ENCODE data around the gene HTR4.
"Not testable (repeated sequence)": the region's sequence is repeated elsewhere in the genome, so short reads cannot be mapped to it uniquely, and the experiment has no call there.

Gene HTR4

DNA sequence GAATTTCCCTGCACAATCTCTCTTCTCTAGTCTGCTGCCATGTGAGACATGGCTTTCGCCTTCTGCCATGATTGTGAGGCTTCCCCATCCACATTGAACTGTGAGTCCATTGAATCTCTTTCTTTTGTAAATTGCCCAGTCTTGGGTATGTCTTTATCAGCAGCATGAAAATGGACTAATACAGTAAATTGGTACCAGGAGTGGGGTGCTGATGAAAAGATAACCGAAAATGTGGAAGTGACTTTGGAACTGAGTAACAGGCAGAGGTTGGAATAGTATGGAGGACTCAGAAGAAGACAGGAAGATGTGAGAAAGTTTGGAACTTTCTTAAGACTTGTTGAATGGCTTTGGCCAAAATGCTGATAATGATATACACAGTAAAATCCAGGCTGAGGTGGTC is 124.9 kb downstream of the HTR4 start:
- H3K27me3 ChIP-seq (ENCODE audit: insufficient read depth, low read length); DNase-seq; H3K9me3 ChIP-seq (ENCODE audit: insufficient read depth, low read depth, low read length); H2AFZ ChIP-seq (ENCODE audit: insufficient read depth, low read length, poor library complexity); H3K4me1 ChIP-seq (ENCODE audit: control insufficient read depth in 1 of 2, insufficient read depth in 2 of 2, low read length in 2 of 2); H4K8ac ChIP-seq (ENCODE audit: low read depth, low read length); H3K4me2 ChIP-seq (ENCODE audit: low read length); H3K14ac ChIP-seq (ENCODE audit: low read length); H2BK5ac ChIP-seq (ENCODE audit: low read depth, low read length, poor library complexity); H4K91ac ChIP-seq (ENCODE audit: low read depth, low read length); H3K27ac ChIP-seq (ENCODE audit: low read depth, low read length); H3K4me3 ChIP-seq (ENCODE audit: low read depth, low read length); H3K4ac ChIP-seq (ENCODE audit: low read depth, low read length); H3K79me2 ChIP-seq (ENCODE audit: control insufficient read depth, insufficient read depth, low read length, poor library complexity); H2AK5ac ChIP-seq (ENCODE audit: low read length); H2BK120ac ChIP-seq (ENCODE audit: insufficient read depth, low read length, poor library complexity); H4K12ac ChIP-seq (ENCODE audit: low read depth, low read length); H2BK12ac ChIP-seq (ENCODE audit: low read length); H3K79me1 ChIP-seq (ENCODE audit: low read length); H3K18ac ChIP-seq (ENCODE audit: low read length); H3K23ac ChIP-seq (ENCODE audit: low read length); H3K9ac ChIP-seq (ENCODE audit: low read length); H3K36me3 ChIP-seq (ENCODE audit: control insufficient read depth in 1 of 2, insufficient read depth in 2 of 2, low read length in 2 of 2): not testable (repeated sequence)
- WGBS (ENCODE audit: extremely low coverage, insufficient coverage, insufficient read length) = no CpG with 5 or more reads among the region's 2 CpGs

DNA sequence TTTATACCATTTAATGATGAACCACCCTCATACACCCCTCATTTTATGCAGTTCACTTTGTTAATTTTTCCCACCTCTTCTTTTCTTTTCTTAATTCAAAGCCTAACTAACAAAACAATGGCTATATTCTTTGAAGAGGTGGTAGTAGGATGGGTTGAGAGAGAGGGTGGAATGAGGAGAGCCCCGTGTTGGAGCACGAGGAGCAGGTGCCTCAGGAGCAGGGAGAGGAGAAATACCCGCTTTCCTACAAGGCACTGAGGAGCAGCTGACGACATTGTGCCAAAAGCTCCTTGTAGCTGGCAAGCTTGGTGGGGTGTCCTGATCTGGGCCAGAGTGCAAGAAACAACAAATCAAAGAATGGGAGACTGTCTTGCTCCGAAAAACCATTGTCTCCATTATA is 129.6 kb downstream of the HTR4 start:
- Histone ChIP-seq H3K79me1 (ENCODE audit: low read length) (no peaks in the 10 kb centered on the region), H3K23ac (ENCODE audit: low read length) (no peak overlapping the region), H4K91ac (ENCODE audit: low read depth, low read length) (no peak overlapping the region), H2BK12ac (ENCODE audit: low read length) (no peak overlapping the region), H3K14ac (ENCODE audit: low read length) (no peak overlapping the region), H3K4me1 (ENCODE audit: control insufficient read depth in 1 of 2, insufficient read depth in 2 of 2, low read length in 2 of 2) (no peaks in the 10 kb centered on the region), H2AFZ (ENCODE audit: insufficient read depth, low read length, poor library complexity) (no peak overlapping the region), H3K4me3 (ENCODE audit: low read depth, low read length) (no peak overlapping the region), H3K9ac (ENCODE audit: low read length) (no peak overlapping the region), H2BK120ac (ENCODE audit: insufficient read depth, low read length, poor library complexity) (no peak overlapping the region), H4K12ac (ENCODE audit: low read depth, low read length) (no peak overlapping the region), H3K18ac (ENCODE audit: low read length) (no peak overlapping the region), H3K4ac (ENCODE audit: low read depth, low read length) (no peak overlapping the region), H3K27me3 (ENCODE audit: insufficient read depth, low read length) (no peaks in the 10 kb centered on the region), H3K36me3 (ENCODE audit: control insufficient read depth in 1 of 2, insufficient read depth in 2 of 2, low read length in 2 of 2) (no peaks in the 10 kb centered on the region), H2AK5ac (ENCODE audit: low read length) (no peak overlapping the region), H3K9me3 (ENCODE audit: insufficient read depth, low read depth, low read length) (peaks cover 4% of the 10 kb centered on the region), H4K8ac (ENCODE audit: low read depth, low read length) (no peak overlapping the region), H3K79me2 (ENCODE audit: control insufficient read depth, insufficient read depth, low read length, poor library complexity) (no peaks in the 10 kb centered on the region), H2BK5ac (ENCODE audit: low read depth, low read length, poor library complexity) (no peak overlapping the region), H3K4me2 (ENCODE audit: low read length) (no peak overlapping the region), H3K27ac (ENCODE audit: low read depth, low read length) (no peak overlapping the region)
- WGBS (ENCODE audit: extremely low coverage, insufficient coverage, insufficient read length) = no CpG with 5 or more reads among the region's 5 CpGs
- DNase-seq = no peak

DNA sequence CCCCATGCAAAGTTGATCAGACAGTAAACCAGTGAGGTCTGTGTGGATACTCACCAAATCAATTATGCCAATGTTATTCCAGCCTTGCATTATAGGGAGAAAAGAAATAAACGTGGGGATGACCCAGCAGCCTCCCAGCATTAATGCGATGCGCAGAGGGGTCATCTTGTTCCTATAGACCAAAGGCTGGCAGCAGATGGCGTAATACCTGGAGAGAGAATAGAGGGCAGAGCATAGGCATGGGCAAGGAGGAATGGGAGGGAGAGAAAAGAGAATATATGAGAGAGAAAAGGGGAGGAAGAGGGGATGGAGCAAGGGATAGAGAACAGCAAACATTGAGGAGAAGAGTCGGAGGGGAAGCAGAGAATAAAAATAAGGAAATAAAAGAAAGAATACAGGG is 131.2 kb downstream of the HTR4 start:
- Histone ChIP-seq H2BK12ac (ENCODE audit: low read length) (no peak overlapping the region), H3K9ac (ENCODE audit: low read length) (no peak overlapping the region), H3K4me3 (ENCODE audit: low read depth, low read length) (no peak overlapping the region), H2BK120ac (ENCODE audit: insufficient read depth, low read length, poor library complexity) (no peak overlapping the region), H3K14ac (ENCODE audit: low read length) (no peak overlapping the region), H3K4me2 (ENCODE audit: low read length) (no peak overlapping the region), H4K8ac (ENCODE audit: low read depth, low read length) (no peak overlapping the region), H4K91ac (ENCODE audit: low read depth, low read length) (no peak overlapping the region), H2BK5ac (ENCODE audit: low read depth, low read length, poor library complexity) (no peak overlapping the region), H2AK5ac (ENCODE audit: low read length) (no peak overlapping the region), H4K12ac (ENCODE audit: low read depth, low read length) (no peak overlapping the region), H3K27ac (ENCODE audit: low read depth, low read length) (no peak overlapping the region), H2AFZ (ENCODE audit: insufficient read depth, low read length, poor library complexity) (no peak overlapping the region), H3K4me1 (ENCODE audit: control insufficient read depth in 1 of 2, insufficient read depth in 2 of 2, low read length in 2 of 2) (no peaks in the 10 kb centered on the region), H3K79me1 (ENCODE audit: low read length) (no peaks in the 10 kb centered on the region), H3K36me3 (ENCODE audit: control insufficient read depth in 1 of 2, insufficient read depth in 2 of 2, low read length in 2 of 2) (no peaks in the 10 kb centered on the region), H3K18ac (ENCODE audit: low read length) (no peak overlapping the region), H3K4ac (ENCODE audit: low read depth, low read length) (no peak overlapping the region), H3K23ac (ENCODE audit: low read length) (no peak overlapping the region), H3K79me2 (ENCODE audit: control insufficient read depth, insufficient read depth, low read length, poor library complexity) (no peaks in the 10 kb centered on the region), H3K27me3 (ENCODE audit: insufficient read depth, low read length) (no peaks in the 10 kb centered on the region), H3K9me3 (ENCODE audit: insufficient read depth, low read depth, low read length) (no peaks in the 10 kb centered on the region)
- no CpG with 5 or more reads among the region's 5 CpGs for WGBS (ENCODE audit: extremely low coverage, insufficient coverage, insufficient read length)
- no peak for DNase-seq

DNA sequence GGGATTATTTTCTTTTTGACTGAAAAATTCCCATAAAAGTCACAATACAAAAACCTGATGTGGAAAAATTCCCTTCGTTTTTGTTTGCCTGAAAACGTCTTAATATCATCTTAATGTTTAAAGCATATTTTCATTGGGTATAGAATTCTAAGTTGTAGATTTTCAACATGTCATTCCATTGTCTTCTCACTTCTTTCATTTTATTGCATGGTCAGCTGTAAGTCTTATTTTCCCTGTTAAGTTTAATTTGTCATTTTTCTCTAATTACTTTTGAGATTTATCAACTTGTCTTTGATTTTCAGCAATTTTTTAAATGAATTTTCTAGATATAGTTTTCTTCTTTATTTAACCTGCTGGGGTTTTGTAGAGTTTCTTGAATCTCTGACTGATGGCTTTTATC is 138.9 kb downstream of the HTR4 start:
- H2AFZ ChIP-seq (ENCODE audit: insufficient read depth, low read length, poor library complexity) = no peak overlapping the region
- H2BK5ac ChIP-seq (ENCODE audit: low read depth, low read length, poor library complexity) = no peak overlapping the region
- no peaks in the 10 kb centered on the region for H3K4me1 ChIP-seq (ENCODE audit: control insufficient read depth in 1 of 2, insufficient read depth in 2 of 2, low read length in 2 of 2)
- H3K4ac ChIP-seq (ENCODE audit: low read depth, low read length) = no peak overlapping the region
- H3K27me3 ChIP-seq (ENCODE audit: insufficient read depth, low read length) = no peaks in the 10 kb centered on the region
- no peaks in the 10 kb centered on the region for H3K9me3 ChIP-seq (ENCODE audit: insufficient read depth, low read depth, low read length)
- no peak overlapping the region for H4K12ac ChIP-seq (ENCODE audit: low read depth, low read length)
- WGBS (ENCODE audit: extremely low coverage, insufficient coverage, insufficient read length) = no CpG with 5 or more reads among the region's 2 CpGs
- H3K27ac ChIP-seq (ENCODE audit: low read depth, low read length) = no peak overlapping the region
- H3K79me1 ChIP-seq (ENCODE audit: low read length) = no peaks in the 10 kb centered on the region
- H4K91ac ChIP-seq (ENCODE audit: low read depth, low read length) = no peak overlapping the region
- H3K18ac ChIP-seq (ENCODE audit: low read length) = no peak overlapping the region
- H3K4me2 ChIP-seq (ENCODE audit: low read length) = no peak overlapping the region
- H3K14ac ChIP-seq (ENCODE audit: low read length) = no peak overlapping the region
- H3K9ac ChIP-seq (ENCODE audit: low read length) = no peak overlapping the region
- H3K23ac ChIP-seq (ENCODE audit: low read length) = no peak overlapping the region
- H3K79me2 ChIP-seq (ENCODE audit: control insufficient read depth, insufficient read depth, low read length, poor library complexity) = no peaks in the 10 kb centered on the region
- no peak overlapping the region for H3K4me3 ChIP-seq (ENCODE audit: low read depth, low read length)
- H2BK120ac ChIP-seq (ENCODE audit: insufficient read depth, low read length, poor library complexity) = no peak overlapping the region
- no peak overlapping the region for H2BK12ac ChIP-seq (ENCODE audit: low read length)
- H3K36me3 ChIP-seq (ENCODE audit: control insufficient read depth in 1 of 2, insufficient read depth in 2 of 2, low read length in 2 of 2) = no peaks in the 10 kb centered on the region
- no peak overlapping the region for H4K8ac ChIP-seq (ENCODE audit: low read depth, low read length)
- no peak for DNase-seq
- H2AK5ac ChIP-seq (ENCODE audit: low read length) = no peak overlapping the region

DNA sequence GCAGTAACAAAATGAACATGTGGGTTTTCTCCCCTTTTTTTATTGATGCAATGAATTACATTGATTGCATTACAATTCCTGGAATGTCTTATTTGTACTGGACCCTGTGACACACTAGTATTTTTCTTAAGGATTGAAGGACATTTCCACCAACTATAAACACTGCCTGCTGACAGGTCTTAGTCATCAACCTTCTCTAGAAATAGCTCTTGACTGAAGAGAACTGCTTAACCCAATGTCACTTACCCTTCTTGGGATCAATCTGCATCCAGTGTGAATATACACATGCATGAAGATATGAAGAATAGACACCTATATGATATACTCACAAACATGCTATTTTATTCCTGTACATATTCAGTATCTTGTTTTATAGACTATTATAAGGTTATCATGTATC is 140.0 kb downstream of the HTR4 start:
- H3K36me3 ChIP-seq (ENCODE audit: control insufficient read depth in 1 of 2, insufficient read depth in 2 of 2, low read length in 2 of 2) = no peaks in the 10 kb centered on the region
- H2AK5ac ChIP-seq (ENCODE audit: low read length) = no peak overlapping the region
- no peak overlapping the region for H3K4me2 ChIP-seq (ENCODE audit: low read length)
- no peak overlapping the region for H3K23ac ChIP-seq (ENCODE audit: low read length)
- no peak overlapping the region for H2BK5ac ChIP-seq (ENCODE audit: low read depth, low read length, poor library complexity)
- no peak overlapping the region for H3K4ac ChIP-seq (ENCODE audit: low read depth, low read length)
- no peak overlapping the region for H2BK120ac ChIP-seq (ENCODE audit: insufficient read depth, low read length, poor library complexity)
- no peaks in the 10 kb centered on the region for H3K79me2 ChIP-seq (ENCODE audit: control insufficient read depth, insufficient read depth, low read length, poor library complexity)
- H4K91ac ChIP-seq (ENCODE audit: low read depth, low read length) = no peak overlapping the region
- no peak overlapping the region for H3K18ac ChIP-seq (ENCODE audit: low read length)
- H3K27me3 ChIP-seq (ENCODE audit: insufficient read depth, low read length) = no peaks in the 10 kb centered on the region
- no peaks in the 10 kb centered on the region for H3K9me3 ChIP-seq (ENCODE audit: insufficient read depth, low read depth, low read length)
- H2AFZ ChIP-seq (ENCODE audit: insufficient read depth, low read length, poor library complexity) = no peak overlapping the region
- no peaks in the 10 kb centered on the region for H3K4me1 ChIP-seq (ENCODE audit: control insufficient read depth in 1 of 2, insufficient read depth in 2 of 2, low read length in 2 of 2)
- no peak for DNase-seq
- no peak overlapping the region for H4K8ac ChIP-seq (ENCODE audit: low read depth, low read length)
- H3K27ac ChIP-seq (ENCODE audit: low read depth, low read length) = no peak overlapping the region
- no peak overlapping the region for H4K12ac ChIP-seq (ENCODE audit: low read depth, low read length)
- H2BK12ac ChIP-seq (ENCODE audit: low read length) = no peak overlapping the region
- no peak overlapping the region for H3K4me3 ChIP-seq (ENCODE audit: low read depth, low read length)
- no peak overlapping the region for H3K9ac ChIP-seq (ENCODE audit: low read length)
- H3K79me1 ChIP-seq (ENCODE audit: low read length) = no peaks in the 10 kb centered on the region
- no peak overlapping the region for H3K14ac ChIP-seq (ENCODE audit: low read length)

Data from trophoblast cell (in vitro differentiated cells and primary cell).